Measurements from ENCODE around the gene KCTD2.

The KCTD2 gene

DNA sequence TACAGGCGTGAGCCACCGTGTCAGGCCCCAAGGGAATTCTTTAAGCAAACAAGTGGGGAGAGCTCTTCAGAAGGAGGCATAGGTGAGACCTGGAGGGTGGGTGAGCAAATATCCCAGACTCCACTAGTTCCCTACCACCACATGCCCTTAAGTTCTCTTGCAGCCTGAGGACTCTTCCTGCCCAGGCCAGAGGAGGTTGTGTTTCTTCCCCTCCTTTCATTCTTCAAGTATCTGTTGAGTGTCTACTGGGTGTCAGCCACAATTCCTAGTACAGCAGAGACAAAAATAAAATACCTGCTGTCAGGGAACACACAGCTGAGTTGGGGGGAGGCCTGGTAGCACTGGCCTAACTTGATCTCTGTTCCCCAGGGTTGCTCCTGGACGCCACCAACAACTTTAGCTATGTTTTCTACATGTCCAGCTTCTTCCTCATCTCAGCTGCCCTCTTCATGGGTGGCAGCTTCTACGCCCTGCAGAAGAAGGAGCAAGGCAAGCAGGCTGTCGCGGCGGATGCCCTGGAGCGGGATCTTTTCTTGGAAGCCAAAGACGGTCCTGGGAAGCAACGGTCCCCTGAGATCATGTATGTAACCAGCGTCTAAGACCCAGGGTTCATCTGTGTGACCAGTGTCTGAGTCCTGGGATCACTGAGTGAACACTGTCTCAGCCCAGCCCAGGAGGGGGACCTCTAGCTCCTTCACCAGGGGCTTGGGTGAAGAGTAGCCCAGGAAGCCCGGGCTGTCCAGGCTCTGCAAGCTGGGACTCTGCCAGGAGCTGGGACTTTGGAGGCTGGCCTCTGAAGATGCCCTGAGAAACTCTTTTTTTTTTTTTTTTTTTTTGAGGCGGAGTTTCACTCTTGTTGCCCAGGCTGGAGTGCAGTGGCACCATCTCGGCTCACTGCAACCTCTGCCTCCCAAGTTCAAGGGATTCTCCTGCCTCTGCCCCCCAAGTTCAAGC is 56.9 kb downstream of the KCTD2 start:
- DNase-seq, result no peak

DNA sequence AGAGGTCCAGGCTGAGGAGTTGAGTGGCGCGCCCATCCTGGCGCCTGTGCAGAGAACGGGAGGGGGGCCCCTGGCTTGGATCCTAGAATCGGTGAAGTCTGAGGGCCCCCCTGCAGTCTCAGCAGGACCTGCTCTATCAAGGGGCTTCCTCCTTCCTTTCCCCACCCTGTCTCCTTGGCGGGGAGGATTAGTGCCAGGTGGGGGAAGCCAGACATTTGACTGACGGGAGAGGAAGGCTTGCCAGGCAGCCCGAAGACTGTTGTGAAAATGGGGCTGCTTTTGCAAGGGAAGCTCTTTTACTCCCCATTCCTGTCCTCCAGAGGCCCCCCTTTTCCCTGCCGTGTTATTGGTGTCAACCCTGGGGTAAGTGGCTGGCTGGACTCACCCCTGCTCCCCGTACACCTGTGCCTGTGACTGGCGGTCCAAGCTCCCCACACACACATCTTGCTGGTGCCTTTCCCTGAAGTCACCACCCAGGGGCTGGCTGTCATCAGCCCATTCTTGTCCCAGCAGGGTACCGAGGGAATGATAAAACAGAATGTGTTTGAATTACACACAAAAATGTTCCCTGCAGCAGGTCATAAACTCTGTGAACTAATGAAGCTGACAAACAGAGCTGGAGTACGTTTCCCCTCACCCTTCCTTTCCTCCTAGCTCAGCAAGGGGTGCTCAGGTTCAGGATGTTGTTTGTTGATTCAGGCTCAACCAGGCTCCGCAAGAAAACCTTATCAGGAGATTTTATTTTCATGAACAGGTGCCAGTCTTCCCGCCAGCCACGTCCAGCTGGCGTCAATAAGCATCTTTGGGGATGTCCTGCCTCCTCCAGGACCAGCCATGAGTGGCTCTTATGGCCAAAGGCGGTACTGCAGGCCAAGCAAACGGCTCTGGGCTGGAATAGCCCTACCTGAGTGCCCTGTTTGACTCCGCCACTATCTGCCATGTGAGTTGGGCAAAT is 58.4 kb downstream of the KCTD2 start:
- no peak for DNase-seq

DNA sequence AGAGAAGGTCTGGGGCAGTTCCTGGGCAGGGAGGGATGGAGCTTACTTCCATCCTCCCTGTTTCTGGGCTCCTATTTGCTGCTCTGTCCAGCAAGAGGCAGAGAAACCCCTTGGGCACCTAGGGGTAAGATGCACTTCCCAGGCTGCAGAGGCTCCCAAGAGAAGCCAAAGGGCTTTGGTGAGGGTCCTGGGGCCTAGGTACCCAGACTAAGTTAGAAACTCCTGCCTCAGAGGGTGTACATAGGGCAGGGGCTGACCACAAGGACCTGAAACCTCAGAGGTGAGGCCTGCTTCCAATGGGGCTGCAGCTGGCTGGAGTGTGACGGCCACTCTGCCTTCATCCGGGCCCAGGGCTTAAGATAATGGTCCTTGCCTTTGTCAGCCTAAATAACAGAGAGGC is 61.2 kb downstream of the KCTD2 start:
- no peak for DNase-seq

DNA sequence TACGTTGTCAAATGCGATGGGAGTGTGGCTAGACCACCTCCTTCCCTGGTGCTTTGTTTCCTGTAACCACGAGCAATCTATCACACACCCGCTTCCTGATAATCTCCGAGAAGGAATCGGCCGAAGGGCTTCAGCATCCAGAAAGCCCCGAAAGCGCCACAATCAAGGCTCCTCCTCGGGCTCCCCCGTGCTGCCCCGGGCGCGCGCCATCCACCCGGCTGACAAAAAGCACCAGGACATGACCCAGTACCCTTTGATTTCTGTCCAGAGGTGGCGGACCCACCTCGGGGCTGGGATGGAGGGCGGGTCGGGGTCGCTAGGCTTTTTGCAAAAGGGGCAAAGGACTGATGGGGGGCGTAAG is 62.0 kb downstream of the KCTD2 start:
- DNase-seq, result no peak

DNA sequence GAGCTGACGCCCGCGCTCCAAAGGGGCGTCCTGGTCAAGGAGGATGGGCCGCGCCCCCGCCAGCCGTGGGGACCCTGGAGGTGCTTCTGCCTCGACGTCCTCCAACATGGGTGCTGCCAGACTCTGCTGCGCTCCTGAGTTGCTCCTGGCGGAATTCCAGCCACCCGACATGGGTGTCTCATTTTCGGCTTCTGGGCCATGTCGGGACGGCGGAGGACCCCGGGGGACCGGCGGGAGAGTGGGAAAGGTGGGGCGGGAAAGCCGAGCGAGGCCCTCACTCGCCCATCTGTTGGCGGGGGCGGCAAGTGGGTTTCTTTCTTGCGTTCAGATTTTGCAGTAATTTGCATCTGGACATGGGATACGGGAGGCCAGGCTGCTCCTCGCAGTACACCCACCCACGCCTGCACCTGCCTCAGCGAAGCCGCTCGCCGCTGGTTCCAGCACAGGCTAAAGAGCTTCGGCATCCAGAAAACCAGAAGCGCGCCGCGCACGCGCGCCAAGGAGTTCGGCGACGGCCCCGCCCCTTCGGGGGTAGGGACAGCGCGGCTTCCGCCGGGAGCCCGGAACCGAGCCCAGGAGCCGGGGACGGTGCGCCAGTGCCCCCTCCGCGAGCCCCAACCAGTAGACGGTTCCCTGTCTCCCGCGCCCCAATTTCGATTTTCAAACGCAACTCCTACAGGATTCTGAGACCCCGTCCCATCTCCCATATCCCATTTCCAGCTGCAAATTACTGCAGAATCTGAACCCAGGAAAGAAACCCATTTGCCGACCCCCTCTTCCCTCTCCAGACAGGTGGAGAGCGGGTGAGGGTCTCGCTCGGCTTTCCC is 62.6 kb downstream of the KCTD2 start, which contains the start of gene ARMC7:
ARMC7 (plus strand) TSS at position 563 of the 827 bp plus-strand sequence. CDS start 320 bp downstream, outside the sequence.
- peak; percentile 86 for DNase-seq

DNA sequence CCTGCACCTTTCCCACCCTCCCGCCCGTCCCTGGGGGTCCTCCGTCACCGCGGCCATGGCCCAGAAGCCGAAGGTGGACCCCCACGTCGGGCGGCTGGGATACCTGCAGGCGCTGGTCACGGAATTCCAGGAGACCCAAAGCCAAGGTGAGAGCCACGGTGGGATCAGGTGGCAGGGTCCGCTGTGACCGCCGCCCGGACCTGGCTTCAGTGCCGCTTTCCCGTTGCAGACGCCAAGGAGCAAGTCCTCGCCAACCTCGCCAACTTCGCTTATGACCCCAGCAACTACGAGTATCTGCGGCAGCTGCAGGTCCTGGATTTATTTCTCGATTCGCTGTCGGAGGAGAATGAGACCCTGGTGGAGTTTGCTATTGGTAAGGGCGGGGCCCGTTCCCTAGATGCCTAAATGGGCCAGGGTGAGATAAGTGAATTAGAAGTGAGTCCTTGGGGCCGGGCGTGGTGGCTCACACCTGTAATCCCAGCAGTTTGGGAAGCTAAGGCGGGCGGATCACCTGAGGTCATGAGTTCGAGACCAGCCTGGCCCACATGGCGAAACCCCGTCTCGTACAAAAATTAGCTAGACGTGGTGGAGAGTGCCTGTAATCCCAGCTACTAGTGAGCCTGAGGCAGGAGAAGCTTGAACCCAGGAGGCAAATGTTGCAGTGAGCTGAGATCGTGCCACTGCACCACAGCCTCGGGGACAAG is 63.4 kb downstream of the KCTD2 start:
- no peak for DNase-seq

DNA sequence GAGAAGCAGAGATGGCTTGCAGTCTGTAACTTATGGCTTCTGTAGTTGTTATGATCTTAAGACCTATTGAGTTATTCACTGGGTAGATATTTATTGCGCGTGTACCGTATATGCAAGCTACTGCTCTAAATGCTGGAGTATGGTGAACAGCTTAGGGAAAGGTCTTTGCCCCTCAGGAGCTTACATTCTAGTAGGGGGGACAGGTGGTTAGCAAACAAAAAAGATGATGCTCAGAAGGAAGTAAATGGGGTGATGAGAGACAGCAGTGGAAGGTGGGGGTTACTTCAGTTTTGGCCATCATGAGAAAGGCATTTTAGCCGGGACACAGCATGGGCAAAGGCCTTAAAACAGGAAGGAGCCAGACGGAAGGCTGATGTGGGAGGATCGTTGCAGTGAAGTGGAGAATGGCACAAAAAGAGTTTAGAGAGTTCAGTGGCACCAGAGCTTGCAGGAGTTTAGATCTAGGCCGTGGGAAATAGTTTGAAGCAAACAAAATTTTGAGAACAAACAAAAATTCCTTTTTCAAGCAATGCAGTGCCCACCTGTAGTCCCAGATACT is 64.8 kb downstream of the KCTD2 start:
- no peak for DNase-seq

DNA sequence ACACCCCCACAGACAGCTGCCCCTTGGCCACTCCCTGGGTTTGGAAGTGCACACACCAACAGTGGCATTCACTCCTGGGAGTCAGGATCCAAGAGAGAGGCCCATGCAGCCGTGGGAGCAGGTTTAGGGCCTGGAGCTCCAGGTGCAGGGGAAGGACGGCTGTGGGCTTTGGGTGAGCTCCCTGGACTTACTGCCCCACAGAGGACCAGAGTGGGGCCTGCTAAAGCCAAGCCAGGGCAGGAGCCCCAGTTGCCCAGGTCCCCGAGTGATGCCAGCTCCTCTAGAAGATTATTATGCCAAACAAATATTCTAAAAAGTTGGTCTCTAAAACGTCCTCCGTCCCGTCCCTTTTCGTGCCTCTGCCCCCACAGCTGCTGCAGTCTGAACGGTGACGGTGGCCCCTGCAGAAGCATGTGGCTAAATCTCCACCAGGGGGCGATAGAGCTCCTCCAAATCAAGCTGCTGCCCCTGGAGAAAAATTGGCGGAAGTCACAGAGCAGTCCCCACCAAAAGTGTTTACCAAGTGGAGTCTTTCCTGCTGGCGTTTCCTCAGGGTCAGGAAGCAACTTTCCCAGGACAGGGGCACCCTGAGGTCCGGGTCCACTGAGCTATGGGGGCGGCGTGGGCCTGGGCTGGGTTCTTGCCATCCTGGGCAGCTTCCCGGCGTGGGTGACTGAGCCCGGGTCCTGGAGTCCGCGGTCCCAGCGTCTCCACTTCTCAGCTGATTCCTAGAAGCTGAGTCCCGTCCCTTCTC is 67.0 kb downstream of the KCTD2 start:
- DNase-seq, result peak; percentile 83

DNA sequence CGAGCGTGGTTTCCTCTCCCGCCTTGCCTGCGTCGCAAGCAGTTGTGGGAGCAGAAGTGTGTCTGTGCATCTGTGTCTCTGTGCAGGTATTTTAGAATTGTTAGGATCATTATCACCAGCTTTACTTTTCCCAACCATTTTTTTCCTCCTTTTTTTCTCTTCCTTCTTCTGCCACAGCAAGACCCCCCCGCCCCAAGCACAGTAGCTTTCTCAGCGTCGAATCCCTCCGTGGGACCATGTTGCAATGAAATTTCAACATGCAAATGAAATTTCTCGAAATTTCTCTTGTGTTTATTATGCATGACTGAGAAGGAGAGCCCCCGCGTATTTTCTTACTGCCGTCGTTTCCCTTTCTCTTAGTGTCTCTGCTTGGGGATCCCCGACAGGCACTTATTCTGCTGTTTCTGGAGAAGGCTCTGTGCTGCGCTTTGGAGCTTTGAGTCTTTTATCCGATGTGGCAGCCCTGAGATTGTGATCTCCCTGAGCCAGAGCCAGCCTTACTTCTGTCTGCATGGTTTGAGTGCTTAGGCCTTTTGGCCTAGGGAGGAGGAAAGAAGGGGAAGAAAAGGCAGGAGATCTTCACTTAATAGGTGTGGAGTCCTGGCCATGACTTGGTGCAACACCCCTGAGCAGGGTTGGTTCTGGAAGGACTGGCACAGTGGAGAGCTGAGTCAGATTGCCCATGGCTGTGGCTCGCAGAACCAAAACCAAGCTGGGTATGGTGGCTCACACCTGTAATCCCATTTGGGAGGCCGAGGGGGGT is 67.7 kb downstream of the KCTD2 start:
- DNase-seq, result no peak
